HG02588 (cell line): ENCODE measurements around the gene RNF150.

Experiments
- ATAC-seq: cut with Tn5 transposase; IDR thresholded peaks from one replicate; pipeline ENCODE4 v1.9.1; 2021; ENCODE audit warnings: mild to moderate bottlenecking, moderate library complexity; ENCODE audit not compliant: unreplicated experiment

Gene RNF150

GRCh38 chr4:140870427-140870826, 262.8 kb downstream of the RNF150 start:
- ATAC-seq, result no peak

- ATAC-seq, result no peak
Observed at GRCh38 chr4:140869446-140869845, 263.8 kb downstream of the RNF150 start.

- ATAC-seq, result no peak
Observed at GRCh38 chr4:140867356-140867755, 265.9 kb downstream of the RNF150 start.

- ATAC-seq, result no peak
Observed at GRCh38 chr4:140866492-140867005, 266.7 kb downstream of the RNF150 start.

- ATAC-seq, result no peak
Observed at GRCh38 chr4:140865253-140866217, 267.7 kb downstream of the RNF150 start.

- ATAC-seq, result no peak
Observed at GRCh38 chr4:140863197-140863596, 270.1 kb downstream of the RNF150 start.

- ATAC-seq, result no peak
Observed at GRCh38 chr4:140862177-140862442, 271.2 kb downstream of the RNF150 start.

- no peak for ATAC-seq
Observed at GRCh38 chr4:140861359-140862176, 271.7 kb downstream of the RNF150 start.

GRCh38 chr4:140858897-140859296, 274.4 kb downstream of the RNF150 start:
- no peak for ATAC-seq

GRCh38 chr4:140857111-140857510, 276.2 kb downstream of the RNF150 start:
- no peak for ATAC-seq

GRCh38 chr4:140856621-140857062, 276.6 kb downstream of the RNF150 start:
- no peak for ATAC-seq

- ATAC-seq, result no peak
Observed at GRCh38 chr4:140854168-140854567, 279.1 kb downstream of the RNF150 start.

GRCh38 chr4:140851804-140852203, 281.5 kb downstream of the RNF150 start:
- no peak for ATAC-seq

GRCh38 chr4:140851032-140851636, 282.1 kb downstream of the RNF150 start:
- ATAC-seq, result peak; percentile 72

- ATAC-seq, result no peak
Observed at GRCh38 chr4:140849526-140849925, 283.7 kb downstream of the RNF150 start.

GRCh38 chr4:140846736-140847135, 286.5 kb downstream of the RNF150 start:
- no peak for ATAC-seq

GRCh38 chr4:140844061-140844460, 289.2 kb downstream of the RNF150 start:
- ATAC-seq, result no peak

GRCh38 chr4:140841186-140841585, 292.1 kb downstream of the RNF150 start:
- no peak for ATAC-seq

- no peak for ATAC-seq
Observed at GRCh38 chr4:140839888-140840790, 293.1 kb downstream of the RNF150 start.

- ATAC-seq, result no peak
Observed at GRCh38 chr4:140839406-140839805, 293.9 kb downstream of the RNF150 start.
